Endothelial cell of umbilical vein (primary cell): Measurements from ENCODE around the gene ADAT3. TPM values are rescaled to one million over a fixed set of nuclear protein-coding genes. Genes with fewer than 3 reads are reported as not detected.

Source experiments
- BruUV-seq: library from RNA; stranded (reverse); fragments of 400-500 nt; replicated peaks from 2 replicates; lab custom pipeline; 2021; lab: Mats Ljungman, UMichigan
- CTCF ChIA-PET: fragments of 300-600, 350-600 bp; sonication (Branson Sonifier 250); formaldehyde crosslinking; loops from one replicate; lab custom pipeline; 2021; ENCODE audit warnings: antibody characterized with exemption, inconsistent platforms; lab: Charles Lee
- POLR2A ChIA-PET: fragments of 300-600, 350-600 bp; sonication (Branson Sonifier 250); formaldehyde crosslinking; loops from one replicate; lab custom pipeline; 2021; ENCODE audit warnings: antibody characterized with exemption, inconsistent platforms; lab: Charles Lee
- DNase-seq: peaks from one replicate; pipeline ENCODE4 v3.0.0-alpha.2; 2011; ENCODE audit warnings: low read depth, low spot score
- FAIRE-seq: peaks from 2 replicates; lab custom pipeline; 2011; peaks lifted over from hg19 to GRCh38; lab: Jason Lieb, UNC
- H2AFZ ChIP-seq: 2 replicates; pipeline ENCODE4 v1.6.0; 2012; ENCODE audit warnings: low read depth, low read length, control low read depth, inconsistent platforms
- H3K27ac ChIP-seq: 2 replicates; pipeline ENCODE4 v1.5.1; 2011; ENCODE audit warnings: low read depth, mild to moderate bottlenecking, control low read depth, low read length, moderate library complexity; ENCODE audit not compliant: insufficient read depth
- H3K27me3 ChIP-seq, 2 experiments: 2 replicates each; pipeline versions ENCODE4 v1.6.0 to v1.6.1; 2011; ENCODE audit warnings: low read length in 2 of 2, mixed read lengths in 1 of 2; ENCODE audit not compliant: control insufficient read depth in 2 of 2, insufficient read depth in 2 of 2
- H3K36me3 ChIP-seq, 2 experiments: 2 replicates in 1 of 2; 3 replicates in 1 of 2; pipeline ENCODE4 v1.5.1; 2011; ENCODE audit warnings: low read length in 2 of 2, mild to moderate bottlenecking in 1 of 2, moderate library complexity in 1 of 2; ENCODE audit not compliant: control insufficient read depth in 2 of 2, insufficient read depth in 2 of 2; ENCODE audit errors: extremely low read depth in 1 of 2
- H3K4me1 ChIP-seq: 3 replicates; pipeline ENCODE4 v1.5.1; 2011; ENCODE audit warnings: mild to moderate bottlenecking, low read length; ENCODE audit not compliant: control insufficient read depth, insufficient read depth; ENCODE audit errors: extremely low read depth
- H3K4me2 ChIP-seq: 2 replicates; pipeline ENCODE4 v1.6.1; 2011; ENCODE audit warnings: low read length, control low read depth, mixed read lengths; ENCODE audit not compliant: insufficient read depth
- H3K4me3 ChIP-seq, 3 experiments: fragments of 200-600 bp in 1 of 3; sonication (generic), shearing (Covaris generic) in 1 of 3; replicated peaks in 1 of 3; 2 replicates each; pipeline ENCODE4 v1.5.1; 2011 to 2016; ENCODE audit warnings: control low read depth in 3 of 3, low read length in 3 of 3, mild to moderate bottlenecking in 2 of 3, inconsistent platforms in 1 of 3, low read depth in 1 of 3, moderate library complexity in 1 of 3; ENCODE audit not compliant: insufficient read depth in 1 of 3
- H3K79me2 ChIP-seq: 2 replicates; pipeline ENCODE4 v1.6.0; 2012; ENCODE audit warnings: low read length, inconsistent platforms; ENCODE audit not compliant: control insufficient read depth, insufficient read depth
- H3K9ac ChIP-seq: replicated peaks from 2 replicates; pipeline ENCODE3; 2011; ENCODE audit warnings: low read length, control low read depth; ENCODE audit not compliant: insufficient read depth; ENCODE audit errors: extremely low read depth
- H3K9me1 ChIP-seq: replicated peaks from 3 replicates; pipeline ENCODE4 v1.6.0; 2011; ENCODE audit warnings: mild to moderate bottlenecking, low read length; ENCODE audit not compliant: control insufficient read depth, insufficient read depth; ENCODE audit errors: extremely low read depth
- H3K9me3 ChIP-seq: replicated peaks from 2 replicates; pipeline ENCODE4 v1.5.1; 2012; ENCODE audit warnings: low read length, inconsistent platforms; ENCODE audit not compliant: control insufficient read depth, insufficient read depth
- H4K20me1 ChIP-seq: replicated peaks from 2 replicates; pipeline ENCODE3; 2011; ENCODE audit warnings: mild to moderate bottlenecking, low read length; ENCODE audit not compliant: control insufficient read depth, insufficient read depth; ENCODE audit errors: extremely low read depth
- CTCF ChIP-seq, 2 donors: IDR thresholded peaks; 1 replicate in 1 of 2; 2 replicates in 1 of 2; pipeline ENCODE4 v1.5.1; 2011; ENCODE audit warnings: low read length in 2 of 2, mild to moderate bottlenecking in 2 of 2, moderate library complexity in 2 of 2, control low read depth in 1 of 2, inconsistent platforms in 1 of 2, low read depth in 1 of 2; ENCODE audit not compliant: insufficient read depth in 1 of 2; ENCODE audit errors: extremely low read depth in 1 of 2
- EZH2 ChIP-seq: IDR thresholded peaks from 2 replicates; pipeline ENCODE4 v1.6.1; 2012; ENCODE audit warnings: borderline replicate concordance, low read depth, mild to moderate bottlenecking, moderate library complexity, low read length, inconsistent platforms; ENCODE audit not compliant: severe bottlenecking
- FOS ChIP-seq: IDR thresholded peaks from 2 replicates; pipeline ENCODE4 v1.6.1; 2011; ENCODE audit warnings: mild to moderate bottlenecking, low read length, moderate library complexity, borderline replicate concordance; ENCODE audit not compliant: insufficient read depth
- GATA2 ChIP-seq: IDR thresholded peaks from 2 replicates; pipeline ENCODE4 v1.7.0; 2011; ENCODE audit warnings: low read depth, mild to moderate bottlenecking, moderate library complexity, mixed read lengths, low read length; ENCODE audit not compliant: insufficient read length, insufficient read depth
- JUN ChIP-seq: IDR thresholded peaks from 2 replicates; pipeline ENCODE4 v1.6.1; 2011; ENCODE audit warnings: borderline replicate concordance, low read depth; ENCODE audit not compliant: insufficient read length, insufficient read depth
- MYC ChIP-seq: IDR thresholded peaks from one replicate; pipeline ENCODE4 v1.6.1; 2011; ENCODE audit warnings: mild to moderate bottlenecking, low read depth, low read length
- POLR2A ChIP-seq: IDR thresholded peaks from 2 replicates; pipeline ENCODE4 v1.6.1; 2012; ENCODE audit warnings: low read depth, mild to moderate bottlenecking, control low read depth, low read length
- POLR2AphosphoS5 ChIP-seq: IDR thresholded peaks from 2 replicates; pipeline ENCODE4 v1.6.1; 2012; ENCODE audit warnings: low read depth, mild to moderate bottlenecking, control low read depth, low read length, moderate library complexity; ENCODE audit not compliant: insufficient read depth
- dilution Hi-C: fragments of 300-500 bp; cut with MboI; formaldehyde crosslinking; loops from one replicate; pipeline ENCODE4 v1.15.0; 2019; ENCODE audit warnings: low sequenced_read_pairs; ENCODE audit not compliant: extremely low pct_ligation_motif_present
- intact Hi-C: fragments of 100-400 bp; cut with micrococcal nuclease; formaldehyde crosslinking; loops from one replicate; pipeline ENCODE4 v1.10.0; 2022
- polyA plus RNA-seq, 4 experiments: library from polyadenylated mRNA; depleted of rRNA in 3 of 4; stranded (reverse) in 3 of 4; unstranded in 1 of 4; fragments of >200 nt; gene quantifications; 2 replicates each; pipeline versions ENCODE4 v1.2.1 to v1.2.3, GENCODE V29; 2011 to 2012; ENCODE audit warnings: missing spikeins in 1 of 4
- total RNA-seq: library from RNA; stranded (reverse); gene quantifications from 2 replicates; pipeline ENCODE4 v1.2.3, GENCODE V29; 2021
- TF ChIP-seq, protein P1 (sequence below): IDR thresholded peaks from 2 replicates; pipeline ENCODE4 v1.6.1; 2011; ENCODE audit not compliant: insufficient read depth, insufficient read length

Gene ADAT3
- total and polyA plus RNA-seq, 2 donors (not counting 3 experiments of a cell fraction or from before 2014, with no cell fraction given), result 5.7 to 11.7 TPM

- Histone ChIP-seq H2AFZ (no peak overlapping the region), H3K36me3 (peaks cover 0 to 11% of the 10 kb centered on the region in 2 experiments), H3K4me2 (no peak overlapping the region), H3K9ac (no peak overlapping the region), H3K27ac (no peak overlapping the region), H3K27me3 (no peaks in the 10 kb centered on the region), H3K4me3 (no peak overlapping the region), H4K20me1 (no peaks in the 10 kb centered on the region), H3K9me3 (no peaks in the 10 kb centered on the region), H3K79me2 (peaks cover 84% of the 10 kb centered on the region), H3K4me1 (no peaks in the 10 kb centered on the region), H3K9me1 (no peaks in the 10 kb centered on the region)
- CTCF ChIA-PET, result no interaction called here
- no TSS peak for BruUV-seq
- FAIRE-seq, result no peak
- no peak for TF ChIP-seq POLR2AphosphoS5
- no peak for TF ChIP-seq EZH2
- TF ChIP-seq POLR2A, result no peak
- TF ChIP-seq JUN, result no peak
- TF ChIP-seq MYC, result no peak
- TF ChIP-seq, protein P1, sequence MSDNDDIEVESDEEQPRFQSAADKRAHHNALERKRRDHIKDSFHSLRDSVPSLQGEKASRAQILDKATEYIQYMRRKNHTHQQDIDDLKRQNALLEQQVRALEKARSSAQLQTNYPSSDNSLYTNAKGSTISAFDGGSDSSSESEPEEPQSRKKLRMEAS, result no peak
- no peak for TF ChIP-seq GATA2
- no peak for TF ChIP-seq FOS
- TF ChIP-seq CTCF (IDR thresholded peaks at IDR 0.05; ENCODE audit: extremely low read depth in 1 of 2, insufficient read depth in 1 of 2, low read depth in 1 of 2, low read length in 2 of 2), result no peak
- intact Hi-C loops (no loop called here), dilution Hi-C loops (no loop called here)
- no peak for DNase-seq
- POLR2A ChIA-PET, result no interaction called here
These were observed 44.3 kb downstream of the ADAT3 start for GRCh38 chr19:1949304-1950101.
